SK-N-MC (cell line): ENCODE results near the gene SLC4A1.

Experiments
- EZH2 ChIP-seq: fragments of 200-600 bp; sonication (generic); IDR thresholded peaks from one replicate; pipeline ENCODE4 v1.6.1; 2017; ENCODE audit warnings: antibody characterized with exemption
- FOXP2 ChIP-seq: optimal IDR thresholded peaks from 2 replicates; pipeline ENCODE3; 2011; ENCODE audit warnings: mild to moderate bottlenecking, moderate library complexity; ENCODE audit not compliant: insufficient read depth; ENCODE audit errors: extremely low read length, control extremely low read depth

GRCh38 chr17:44214896-44215295 lies 53.0 kb downstream of the SLC4A1 start:
- TF ChIP-seq EZH2 (no peak), FOXP2 (no peak)
